SU-DHL-6 (cell line): ENCODE results near the gene CLDN9.

ENCODE experiments used
- H2AFZ ChIP-seq: fragments of 200-600 bp; sonication (generic); 2 replicates; pipeline ENCODE4 v1.6.1; 2014; ENCODE audit warnings: low read depth, mild to moderate bottlenecking, moderate library complexity, mixed read lengths, antibody characterized with exemption, low read length; ENCODE audit not compliant: severe bottlenecking
- H3F3A ChIP-seq: fragments of 200-600 bp; shearing (Covaris generic); 2 replicates; pipeline ENCODE4 v1.6.0; 2016; ENCODE audit warnings: antibody characterized with exemption, mild to moderate bottlenecking; ENCODE audit not compliant: insufficient read depth
- H3K27ac ChIP-seq: fragments of 200-600 bp; sonication (generic); 2 replicates; pipeline ENCODE4 v1.5.1; 2016; ENCODE audit warnings: low read depth, mild to moderate bottlenecking, low read length, moderate library complexity, mixed read lengths
- H3K27me3 ChIP-seq: fragments of 200-600 bp; sonication (generic), shearing (Covaris generic); 2 replicates; pipeline ENCODE4 v1.6.0; 2014; ENCODE audit warnings: mild to moderate bottlenecking, low read length
- H3K36me3 ChIP-seq: fragments of 200-600 bp; sonication (generic); 2 replicates; pipeline ENCODE4 v1.6.1; 2014; ENCODE audit warnings: mild to moderate bottlenecking, low read length, mixed read lengths
- H3K4me2 ChIP-seq: fragments of 300-600, 200-600 bp; shearing (Covaris generic), sonication (generic); 2 replicates; pipeline ENCODE4 v1.6.0; 2014; ENCODE audit warnings: low read length, low read depth, mild to moderate bottlenecking; ENCODE audit not compliant: poor library complexity, severe bottlenecking
- H3K4me3 ChIP-seq: fragments of 200-600 bp; sonication (generic); 2 replicates; pipeline ENCODE4 v1.5.1; 2014; ENCODE audit warnings: antibody characterized with exemption, low read length, mild to moderate bottlenecking, mixed read lengths; ENCODE audit not compliant: insufficient read depth, poor library complexity, severe bottlenecking
- H3K79me2 ChIP-seq: fragments of 200-600 bp; sonication (generic); 2 replicates; pipeline ENCODE4 v1.6.1; 2014; ENCODE audit warnings: mild to moderate bottlenecking, low read length, moderate library complexity; ENCODE audit not compliant: insufficient read depth
- H3K9ac ChIP-seq: fragments of 200-600 bp; sonication (generic); 2 replicates; pipeline ENCODE4 v1.7.0; 2014; ENCODE audit warnings: mild to moderate bottlenecking, low read length
- H3K9me2 ChIP-seq: fragments of 200-600 bp; sonication (generic); replicated peaks from 2 replicates; pipeline ENCODE4 v1.6.1; 2014; ENCODE audit warnings: low read length; ENCODE audit not compliant: insufficient read depth
- H3K9me3 ChIP-seq: fragments of 200-600 bp; sonication (generic); 2 replicates; pipeline ENCODE4 v1.6.1; 2014; ENCODE audit warnings: low read length, mixed read lengths; ENCODE audit not compliant: insufficient read depth
- H4K20me1 ChIP-seq: fragments of 200-600 bp; sonication (generic); 2 replicates; pipeline ENCODE4 v1.6.1; 2014; ENCODE audit warnings: low read depth, mild to moderate bottlenecking, antibody characterized with exemption, low read length, moderate library complexity, mixed read lengths
- EZH2phosphoT487 ChIP-seq: fragments of 200-600 bp; sonication (generic), shearing (Covaris generic); conservative IDR thresholded peaks from 2 replicates; pipeline ENCODE4 v1.6.1; 2018; ENCODE audit warnings: mild to moderate bottlenecking, antibody characterized with exemption, low read length, moderate library complexity, mixed read lengths
- TF ChIP-seq, protein P1 (sequence below): fragments of 200-600 bp; sonication (generic); IDR thresholded peaks from one replicate; pipeline ENCODE4 v1.5.1; 2017; ENCODE audit warnings: antibody characterized with exemption, mild to moderate bottlenecking, low read length, moderate library complexity; ENCODE audit not compliant: insufficient read depth, poor library complexity, severe bottlenecking

The CLDN9 gene

GRCh38 chr16:3028716-3029319 is 16.1 kb downstream of the CLDN9 start:
- no peaks in the 10 kb centered on the region for H3F3A ChIP-seq
- H3K27ac ChIP-seq = no peak overlapping the region
- H3K27me3 ChIP-seq = no peaks in the 10 kb centered on the region
- no peaks in the 10 kb centered on the region for H3K9me3 ChIP-seq
- no peaks in the 10 kb centered on the region for H3K9me2 ChIP-seq
- no peak overlapping the region for H2AFZ ChIP-seq
- H3K4me3 ChIP-seq = no peak overlapping the region
- no peak overlapping the region for H3K4me2 ChIP-seq
- H3K36me3 ChIP-seq = no peaks in the 10 kb centered on the region
- H3K9ac ChIP-seq = no peak overlapping the region
- H4K20me1 ChIP-seq = no peaks in the 10 kb centered on the region
- no peaks in the 10 kb centered on the region for H3K79me2 ChIP-seq
- TF ChIP-seq EZH2phosphoT487 = no peak
- TF ChIP-seq, protein P1, sequence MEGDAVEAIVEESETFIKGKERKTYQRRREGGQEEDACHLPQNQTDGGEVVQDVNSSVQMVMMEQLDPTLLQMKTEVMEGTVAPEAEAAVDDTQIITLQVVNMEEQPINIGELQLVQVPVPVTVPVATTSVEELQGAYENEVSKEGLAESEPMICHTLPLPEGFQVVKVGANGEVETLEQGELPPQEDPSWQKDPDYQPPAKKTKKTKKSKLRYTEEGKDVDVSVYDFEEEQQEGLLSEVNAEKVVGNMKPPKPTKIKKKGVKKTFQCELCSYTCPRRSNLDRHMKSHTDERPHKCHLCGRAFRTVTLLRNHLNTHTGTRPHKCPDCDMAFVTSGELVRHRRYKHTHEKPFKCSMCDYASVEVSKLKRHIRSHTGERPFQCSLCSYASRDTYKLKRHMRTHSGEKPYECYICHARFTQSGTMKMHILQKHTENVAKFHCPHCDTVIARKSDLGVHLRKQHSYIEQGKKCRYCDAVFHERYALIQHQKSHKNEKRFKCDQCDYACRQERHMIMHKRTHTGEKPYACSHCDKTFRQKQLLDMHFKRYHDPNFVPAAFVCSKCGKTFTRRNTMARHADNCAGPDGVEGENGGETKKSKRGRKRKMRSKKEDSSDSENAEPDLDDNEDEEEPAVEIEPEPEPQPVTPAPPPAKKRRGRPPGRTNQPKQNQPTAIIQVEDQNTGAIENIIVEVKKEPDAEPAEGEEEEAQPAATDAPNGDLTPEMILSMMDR = no peak

DNA sequence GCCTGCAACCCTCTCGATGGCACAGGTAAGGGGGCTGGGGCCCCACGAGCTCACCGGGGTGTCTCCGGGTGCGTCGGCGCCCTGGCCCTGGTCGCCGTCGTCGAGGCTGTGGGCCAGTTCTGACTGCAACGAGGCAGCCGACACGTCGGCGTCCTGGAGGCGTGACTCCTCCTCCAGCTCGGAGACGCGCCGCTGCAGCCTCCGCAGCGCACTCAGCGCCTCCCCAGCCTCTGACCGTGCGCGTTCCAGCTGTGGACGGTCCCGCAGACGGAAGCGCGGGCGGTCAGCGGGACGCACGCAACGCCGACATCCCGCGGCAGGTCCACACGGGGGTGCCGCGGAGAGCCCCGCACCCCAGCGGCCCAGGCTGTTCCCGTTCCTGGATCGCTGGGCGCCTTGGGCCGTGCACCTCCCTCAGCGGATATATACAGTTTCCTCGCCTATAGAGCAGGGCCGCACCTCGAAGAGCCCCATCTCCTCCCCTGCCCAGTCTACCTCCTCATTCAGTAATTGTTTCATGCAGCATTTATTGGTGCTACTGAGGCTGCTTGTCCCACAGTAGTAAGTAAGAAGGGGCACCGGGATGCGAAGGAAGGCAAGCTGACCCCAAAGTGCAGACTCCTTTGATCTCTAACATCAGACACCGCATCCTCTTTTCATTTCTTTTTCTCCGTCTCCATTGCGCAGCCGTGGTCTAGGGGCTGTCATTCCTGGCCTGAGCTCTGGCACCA is 16.9 kb downstream of the CLDN9 start:
- Histone ChIP-seq H2AFZ (no peak overlapping the region), H3K27ac (no peak overlapping the region), H3K4me2 (no peak overlapping the region), H3K9me2 (no peaks in the 10 kb centered on the region), H3K27me3 (no peaks in the 10 kb centered on the region), H3K9ac (no peak overlapping the region), H3K36me3 (no peaks in the 10 kb centered on the region), H3K79me2 (no peaks in the 10 kb centered on the region), H3K4me3 (no peak overlapping the region), H4K20me1 (no peaks in the 10 kb centered on the region), H3F3A (no peaks in the 10 kb centered on the region), H3K9me3 (no peaks in the 10 kb centered on the region)
- no peak for TF ChIP-seq EZH2phosphoT487
- TF ChIP-seq, protein P1 = no peak

- TF ChIP-seq EZH2phosphoT487 = no peak
- TF ChIP-seq, protein P1 = no peak
- H2AFZ ChIP-seq = no peak overlapping the region
- H3K27me3 ChIP-seq = no peaks in the 10 kb centered on the region
- H3K79me2 ChIP-seq = no peaks in the 10 kb centered on the region
- no peak overlapping the region for H3K4me2 ChIP-seq
- H4K20me1 ChIP-seq = no peaks in the 10 kb centered on the region
- no peaks in the 10 kb centered on the region for H3K9me3 ChIP-seq
- H3K36me3 ChIP-seq = no peaks in the 10 kb centered on the region
- H3K4me3 ChIP-seq = no peak overlapping the region
- no peak overlapping the region for H3K27ac ChIP-seq
- no peaks in the 10 kb centered on the region for H3F3A ChIP-seq
- no peaks in the 10 kb centered on the region for H3K9me2 ChIP-seq
- H3K9ac ChIP-seq = no peak overlapping the region
Measured at GRCh38 chr16:3030222-3031212, 17.8 kb downstream of the CLDN9 start.
